HG03457 (cell line): Measurements from ENCODE around the gene CEP95.
A peak's percentile ranks its signal among the peaks of the same experiment; 100 is the strongest.

Experiments
- ATAC-seq: cut with Tn5 transposase; IDR thresholded peaks from one replicate; pipeline ENCODE4 v1.9.1; 2021; ENCODE audit warnings: moderate number of reproducible peaks; ENCODE audit not compliant: unreplicated experiment

CEP95 gene

GRCh38 chr17:64496348-64496785 is 10.4 kb upstream of the CEP95 start:
- no peak for ATAC-seq

- peak; percentile 69 for ATAC-seq
Measured at GRCh38 chr17:64496786-64497564, 9.8 kb upstream of the CEP95 start, which contains the start of gene POLG2. Gene POLG2 (minus strand): TSS chr17:64497054. CDS start chr17:64496968, 86 bp downstream.

- no peak for ATAC-seq
Measured at GRCh38 chr17:64497565-64498035, 9.2 kb upstream of the CEP95 start.

- no peak for ATAC-seq
Measured at GRCh38 chr17:64498308-64499203, 8.2 kb upstream of the CEP95 start.

GRCh38 chr17:64499805-64500486 is 6.8 kb upstream of the CEP95 start:
- no peak for ATAC-seq

- no peak for ATAC-seq
Measured at GRCh38 chr17:64500487-64500859, 6.3 kb upstream of the CEP95 start.

GRCh38 chr17:64500862-64501765 is 5.7 kb upstream of the CEP95 start:
- ATAC-seq: no peak

DNA sequence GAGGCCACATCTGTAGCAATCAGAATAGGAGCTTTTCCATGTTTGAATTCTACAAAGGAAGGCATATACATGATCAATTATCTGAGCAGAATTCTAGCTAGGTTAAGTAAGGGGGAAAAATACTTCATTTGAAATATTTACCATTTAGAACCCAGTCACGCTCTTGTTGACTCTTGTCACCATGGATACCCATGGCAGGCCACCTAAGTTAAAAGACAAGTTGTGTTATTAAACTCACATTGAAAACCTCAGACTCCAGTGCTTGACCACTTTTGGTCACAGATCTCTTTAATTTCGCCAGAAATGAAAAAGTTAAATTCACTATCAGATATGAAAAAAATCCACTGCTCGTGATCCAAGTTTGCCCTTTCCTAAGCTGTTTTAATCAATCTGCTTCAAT is 4.8 kb upstream of the CEP95 start:
- no peak for ATAC-seq

- ATAC-seq: no peak
Measured at GRCh38 chr17:64502809-64503208, 4.0 kb upstream of the CEP95 start.

DNA sequence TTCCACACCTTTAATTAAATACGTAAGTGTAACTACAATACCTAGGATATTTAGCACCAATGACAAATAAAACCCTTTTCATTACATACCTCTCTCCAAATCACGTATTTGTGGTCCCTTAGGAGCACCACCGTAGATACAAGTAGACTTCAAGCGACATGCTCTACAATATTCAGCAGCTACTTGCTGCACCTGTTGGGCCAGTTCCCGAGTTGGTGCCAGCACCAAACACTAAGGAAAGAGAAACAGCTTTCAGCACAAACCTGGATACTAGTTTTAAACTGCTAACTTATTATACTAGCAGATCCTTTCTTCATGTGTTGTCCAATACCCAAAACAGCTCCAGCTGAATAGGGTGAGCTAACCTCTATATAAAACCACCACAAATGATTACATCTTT is 3.4 kb upstream of the CEP95 start:
- ATAC-seq: no peak

DNA sequence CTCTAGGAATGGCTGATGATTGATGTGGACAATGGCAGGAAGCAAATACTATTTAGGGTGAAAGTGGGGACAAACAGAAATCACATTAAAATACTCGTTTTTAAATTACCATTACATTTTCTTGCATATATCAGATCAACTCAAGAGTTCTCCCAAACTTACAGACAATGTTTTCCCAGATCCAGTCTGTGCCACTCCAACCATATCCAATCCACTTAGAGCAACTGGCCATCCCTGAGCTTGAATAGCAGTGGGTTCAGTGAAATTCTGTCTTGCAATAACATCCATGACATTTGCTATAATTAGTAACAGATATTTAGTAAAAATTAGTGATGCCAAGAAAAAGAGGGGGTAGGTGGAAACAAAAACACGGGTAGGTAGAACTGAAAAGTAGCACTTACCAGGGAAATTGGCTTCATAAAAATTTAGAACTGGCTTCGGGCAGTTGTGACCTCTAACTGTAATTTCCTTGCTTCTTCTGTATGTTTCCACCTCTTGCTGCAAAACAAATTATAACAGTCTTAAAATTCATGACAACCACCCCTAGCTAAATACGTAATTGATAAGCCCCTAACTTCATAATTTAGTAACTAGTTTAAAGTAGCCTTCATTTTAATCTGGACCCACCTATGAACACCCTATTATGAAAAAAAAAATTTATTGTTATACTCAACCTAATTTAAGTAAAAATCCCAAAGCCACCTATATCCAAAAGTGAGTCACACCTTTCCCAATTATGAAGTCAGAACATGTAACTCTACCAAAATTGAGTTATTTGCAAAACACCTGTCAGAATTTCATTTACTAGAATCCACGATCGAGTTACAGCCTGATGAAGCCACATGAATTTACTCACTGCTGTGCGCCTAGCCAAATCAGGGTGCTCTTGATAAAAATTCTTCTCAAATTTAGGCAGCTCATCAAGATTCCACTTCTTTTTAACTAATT is 2.7 kb upstream of the CEP95 start:
- ATAC-seq: no peak

- no peak for ATAC-seq
Measured at GRCh38 chr17:64504769-64505339, 1.9 kb upstream of the CEP95 start.

GRCh38 chr17:64505340-64506200 is 1.2 kb upstream of the CEP95 start:
- no peak for ATAC-seq

GRCh38 chr17:64506201-64506575 is 589 bp upstream of the CEP95 start, which contains the start of gene DDX5:
Gene DDX5 (minus strand): TSS chr17:64506289. CDS start chr17:64506119, 170 bp downstream.
- peak; percentile 48 for ATAC-seq

DNA sequence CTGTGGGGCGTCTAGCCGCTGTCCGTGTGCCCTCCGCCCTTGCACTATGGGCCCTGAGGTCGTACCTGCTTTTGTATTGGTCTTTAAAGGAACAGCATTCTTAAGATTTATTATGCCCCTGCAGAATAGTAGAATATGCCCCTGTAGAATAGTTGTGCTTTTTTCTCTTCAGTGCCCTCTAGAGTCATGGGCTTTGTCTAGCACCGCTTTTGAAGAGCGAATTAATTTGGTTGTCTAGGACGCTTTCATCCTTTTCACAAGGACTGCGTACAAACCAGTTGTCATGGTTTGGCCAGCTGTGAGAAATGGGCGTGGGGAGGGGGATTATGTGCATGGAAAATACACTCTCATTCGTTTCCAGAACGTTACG is 621 bp downstream of the CEP95 start:
- peak; percentile 4 for ATAC-seq

DNA sequence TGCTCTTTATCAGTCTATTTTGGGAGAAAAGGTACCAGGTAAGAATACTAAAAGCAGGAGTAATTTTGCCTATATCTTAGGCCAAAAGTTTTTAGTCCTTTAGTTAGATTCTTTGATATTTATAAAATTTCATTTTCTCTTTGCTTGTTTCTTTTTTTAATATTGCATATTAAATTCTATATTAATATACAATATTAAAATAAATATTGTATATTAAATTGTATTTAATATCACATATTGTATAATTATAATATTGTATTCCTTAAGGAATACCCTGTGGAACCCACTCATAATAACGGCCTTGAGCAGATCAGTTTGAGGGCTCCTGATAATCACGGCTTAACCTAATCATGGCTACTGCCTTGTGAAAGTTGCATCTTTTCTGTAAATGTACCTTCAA is 1.9 kb downstream of the CEP95 start:
- ATAC-seq: no peak

GRCh38 chr17:64509179-64509578 is 2.4 kb downstream of the CEP95 start:
- ATAC-seq: no peak

GRCh38 chr17:64515419-64515818 is 8.6 kb downstream of the CEP95 start:
- no peak for ATAC-seq
